Body of pancreas (tissue), 4 donors: Measurements from ENCODE around the gene CCR9. TPM values are rescaled to one million over a fixed set of nuclear protein-coding genes. Genes with fewer than 3 reads are reported as not detected.

Experiments
- ATAC-seq: fragments of 150-250 bp; one replicate; pipeline ENCODE4 v1.9.1; 2016
- DNase-seq, 4 donors: peaks; one replicate each; pipeline ENCODE4 v3.0.0-alpha.2; 2019
- H3K27ac ChIP-seq, 4 donors: fragments of 200-600 bp; sonication (generic); 1 replicate in 3 of 4; 2 replicates in 1 of 4; pipeline versions ENCODE4 v1.5.1 to v1.6.1; 2016 to 2019; ENCODE audit warnings: mild to moderate bottlenecking in 1 of 4, mixed read lengths in 1 of 4, moderate library complexity in 1 of 4
- H3K27me3 ChIP-seq, 2 donors: fragments of 200-600 bp; sonication (generic); one replicate each; pipeline ENCODE4 v1.6.0; 2016; ENCODE audit warnings: mild to moderate bottlenecking in 1 of 2
- H3K36me3 ChIP-seq, 2 donors: fragments of 200-600 bp; sonication (generic); replicated peaks in 1 of 2; 2 replicates each; pipeline ENCODE4 v1.5.1; 2016; ENCODE audit warnings: low read depth in 2 of 2; ENCODE audit not compliant: insufficient read depth in 1 of 2
- H3K4me1 ChIP-seq: fragments of 200-600 bp; sonication (generic); one replicate; pipeline ENCODE4 v1.6.0; 2016
- H3K4me3 ChIP-seq, 2 donors: fragments of 200-600 bp; sonication (generic); 1 replicate in 1 of 2; 2 replicates in 1 of 2; pipeline ENCODE4 v1.5.1; 2016 to 2019
- H3K9me3 ChIP-seq, 3 donors: fragments of 200-600 bp; sonication (generic); 1 replicate in 2 of 3; 2 replicates in 1 of 3; pipeline ENCODE4 v1.5.1; 2016
- POLR2A ChIP-seq, 3 donors: fragments of 450-650 bp; IDR thresholded peaks; one replicate each; pipeline ENCODE4 v1.6.1; 2016; ENCODE audit warnings: antibody characterized with exemption in 3 of 3, mild to moderate bottlenecking in 2 of 3
- WGBS, 2 donors: methylation state at CpG; one replicate each; pipeline ENCODE4 v1.1.5; 2017; 5-methylcytosine and 5-hydroxymethylcytosine counted together
- intact Hi-C: fragments of 100-400 bp; cut with DNase I; formaldehyde crosslinking; loops from one replicate; pipeline ENCODE4 v1.15.1; 2023
- total RNA-seq, 2 donors: library from RNA; depleted of rRNA; stranded (reverse); fragments of >200 nt; gene quantifications; one replicate each; pipeline ENCODE4 v1.1.0, GENCODE V29; 2016
- TF ChIP-seq, protein P1 (sequence below), 7 experiments: fragments of 450-650 bp in 4 of 7; fragments of 200-600 bp in 3 of 7; sonication (generic) in 3 of 7; IDR thresholded peaks; one replicate each; pipeline ENCODE4 v1.5.1; 2016 to 2019; ENCODE audit warnings: antibody characterized with exemption in 7 of 7

The CCR9 gene
- total RNA-seq, 2 donors from 2014 or later = not detected

DNA sequence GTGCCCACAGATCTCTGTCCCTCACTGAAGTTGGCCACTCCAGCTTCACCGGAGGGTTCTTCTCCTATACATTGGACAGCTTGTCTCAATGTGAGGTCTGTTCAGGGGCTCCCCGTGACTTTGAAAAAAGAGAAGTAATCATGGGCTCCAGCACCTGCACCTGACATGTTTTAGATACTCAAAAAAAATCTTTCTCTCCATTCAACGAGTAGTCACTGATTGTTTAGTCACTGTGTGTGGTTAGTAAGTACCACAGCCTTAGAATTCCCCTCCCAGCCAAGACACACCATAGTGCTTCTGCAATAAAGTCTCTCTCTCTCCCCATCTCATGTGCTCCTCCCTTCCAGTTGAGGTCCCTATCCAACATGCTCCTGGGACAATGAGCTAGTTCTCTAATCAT, 18.6 kb downstream of the CCR9 start:
- TF ChIP-seq POLR2A (IDR thresholded peaks at IDR 0.05) = no peak
- TF ChIP-seq, protein P1, sequence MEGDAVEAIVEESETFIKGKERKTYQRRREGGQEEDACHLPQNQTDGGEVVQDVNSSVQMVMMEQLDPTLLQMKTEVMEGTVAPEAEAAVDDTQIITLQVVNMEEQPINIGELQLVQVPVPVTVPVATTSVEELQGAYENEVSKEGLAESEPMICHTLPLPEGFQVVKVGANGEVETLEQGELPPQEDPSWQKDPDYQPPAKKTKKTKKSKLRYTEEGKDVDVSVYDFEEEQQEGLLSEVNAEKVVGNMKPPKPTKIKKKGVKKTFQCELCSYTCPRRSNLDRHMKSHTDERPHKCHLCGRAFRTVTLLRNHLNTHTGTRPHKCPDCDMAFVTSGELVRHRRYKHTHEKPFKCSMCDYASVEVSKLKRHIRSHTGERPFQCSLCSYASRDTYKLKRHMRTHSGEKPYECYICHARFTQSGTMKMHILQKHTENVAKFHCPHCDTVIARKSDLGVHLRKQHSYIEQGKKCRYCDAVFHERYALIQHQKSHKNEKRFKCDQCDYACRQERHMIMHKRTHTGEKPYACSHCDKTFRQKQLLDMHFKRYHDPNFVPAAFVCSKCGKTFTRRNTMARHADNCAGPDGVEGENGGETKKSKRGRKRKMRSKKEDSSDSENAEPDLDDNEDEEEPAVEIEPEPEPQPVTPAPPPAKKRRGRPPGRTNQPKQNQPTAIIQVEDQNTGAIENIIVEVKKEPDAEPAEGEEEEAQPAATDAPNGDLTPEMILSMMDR (IDR thresholded peaks at IDR 0.05) = no peak
- Histone ChIP-seq H3K4me1 (no peaks in the 10 kb centered on the region), H3K27me3 (no peaks in the 10 kb centered on the region), H3K9me3 (no peaks in the 10 kb centered on the region), H3K27ac (no peak overlapping the region), H3K36me3 (no peaks in the 10 kb centered on the region), H3K4me3 (no peak overlapping the region)
- intact Hi-C loops = no loop called here
- WGBS, 2 donors = 85 to 87% methylated on average over 3 of the region's 3 CpGs
- DNase-seq (no peak), ATAC-seq (no peak)

DNA sequence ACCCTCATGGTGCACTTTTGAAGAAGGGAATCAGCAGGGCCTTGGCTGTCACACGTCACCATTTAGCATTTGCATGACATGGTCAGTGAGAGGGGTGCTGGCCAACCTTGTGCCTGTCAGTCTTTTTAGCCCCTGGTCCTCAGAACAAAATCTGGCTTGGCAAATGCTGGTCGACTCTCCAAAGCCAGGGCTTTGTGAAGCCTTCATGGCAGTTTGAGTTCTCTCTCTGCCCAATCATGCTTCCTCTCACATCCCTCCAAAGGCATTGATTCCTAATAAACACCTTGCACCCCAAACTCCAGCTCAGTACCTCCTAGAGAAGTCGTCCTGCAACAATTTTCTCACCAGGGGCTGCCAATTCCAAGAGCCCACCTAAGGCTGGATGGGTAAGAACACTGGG, 19.4 kb downstream of the CCR9 start:
- no peaks in the 10 kb centered on the region for H3K36me3 ChIP-seq
- no peak for ATAC-seq
- H3K4me3 ChIP-seq = no peak overlapping the region
- no peaks in the 10 kb centered on the region for H3K4me1 ChIP-seq
- TF ChIP-seq, protein P1 (IDR thresholded peaks at IDR 0.05) = no peak
- no peak for TF ChIP-seq POLR2A (IDR thresholded peaks at IDR 0.05)
- intact Hi-C loops = no loop called here
- no peaks in the 10 kb centered on the region for H3K27me3 ChIP-seq
- DNase-seq = no peak
- 69 to 77% methylated on average over 3 of the region's 3 CpGs for WGBS, 2 donors
- H3K9me3 ChIP-seq = no peaks in the 10 kb centered on the region
- H3K27ac ChIP-seq = no peak overlapping the region

DNA sequence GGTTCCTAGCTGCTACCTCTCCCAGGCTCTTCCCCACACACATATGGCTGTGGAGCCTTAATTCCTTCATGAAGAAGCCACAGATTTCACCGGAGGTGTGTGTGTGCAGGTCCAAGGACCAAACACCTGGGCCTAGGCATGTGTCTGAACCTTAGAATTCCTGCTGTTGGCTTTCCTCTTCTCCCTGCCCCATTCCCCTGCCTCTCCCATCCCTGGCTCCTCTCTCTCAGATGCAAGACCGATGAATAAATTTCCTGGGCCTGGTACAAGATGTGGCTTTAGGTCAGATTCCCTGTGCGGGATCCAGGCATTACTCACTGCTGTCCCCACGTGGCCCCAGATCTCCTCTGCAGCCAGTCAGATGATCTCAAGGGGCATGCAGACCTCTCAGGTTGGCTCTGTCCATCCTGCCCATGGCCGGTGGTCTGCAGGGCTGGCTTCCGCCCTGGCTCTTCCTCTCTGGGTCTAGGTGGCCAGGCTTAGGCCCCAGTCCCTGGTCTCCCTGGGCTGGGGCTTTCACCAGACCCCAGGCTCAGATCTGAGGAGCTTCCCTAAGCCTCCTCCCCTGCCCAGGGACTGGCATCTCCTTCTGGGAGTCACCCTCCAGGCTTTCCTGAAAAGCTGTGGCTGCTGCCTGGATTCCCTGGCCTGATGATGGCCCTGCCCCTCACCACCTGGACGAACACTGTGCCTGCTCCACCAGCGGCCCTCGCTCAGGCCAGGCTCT, 20.5 kb downstream of the CCR9 start:
- Histone ChIP-seq H3K27ac (no peak overlapping the region), H3K27me3 (no peaks in the 10 kb centered on the region), H3K4me3 (no peak overlapping the region), H3K36me3 (no peaks in the 10 kb centered on the region), H3K9me3 (no peaks in the 10 kb centered on the region), H3K4me1 (no peaks in the 10 kb centered on the region)
- intact Hi-C loops = no loop called here
- TF ChIP-seq, protein P1 (IDR thresholded peaks at IDR 0.05) = no peak
- no peak for TF ChIP-seq POLR2A (IDR thresholded peaks at IDR 0.05)
- ATAC-seq (no peak), DNase-seq (no peak)
- WGBS, 2 donors = 74 to 86% methylated on average over 9 of the region's 9 CpGs

DNA sequence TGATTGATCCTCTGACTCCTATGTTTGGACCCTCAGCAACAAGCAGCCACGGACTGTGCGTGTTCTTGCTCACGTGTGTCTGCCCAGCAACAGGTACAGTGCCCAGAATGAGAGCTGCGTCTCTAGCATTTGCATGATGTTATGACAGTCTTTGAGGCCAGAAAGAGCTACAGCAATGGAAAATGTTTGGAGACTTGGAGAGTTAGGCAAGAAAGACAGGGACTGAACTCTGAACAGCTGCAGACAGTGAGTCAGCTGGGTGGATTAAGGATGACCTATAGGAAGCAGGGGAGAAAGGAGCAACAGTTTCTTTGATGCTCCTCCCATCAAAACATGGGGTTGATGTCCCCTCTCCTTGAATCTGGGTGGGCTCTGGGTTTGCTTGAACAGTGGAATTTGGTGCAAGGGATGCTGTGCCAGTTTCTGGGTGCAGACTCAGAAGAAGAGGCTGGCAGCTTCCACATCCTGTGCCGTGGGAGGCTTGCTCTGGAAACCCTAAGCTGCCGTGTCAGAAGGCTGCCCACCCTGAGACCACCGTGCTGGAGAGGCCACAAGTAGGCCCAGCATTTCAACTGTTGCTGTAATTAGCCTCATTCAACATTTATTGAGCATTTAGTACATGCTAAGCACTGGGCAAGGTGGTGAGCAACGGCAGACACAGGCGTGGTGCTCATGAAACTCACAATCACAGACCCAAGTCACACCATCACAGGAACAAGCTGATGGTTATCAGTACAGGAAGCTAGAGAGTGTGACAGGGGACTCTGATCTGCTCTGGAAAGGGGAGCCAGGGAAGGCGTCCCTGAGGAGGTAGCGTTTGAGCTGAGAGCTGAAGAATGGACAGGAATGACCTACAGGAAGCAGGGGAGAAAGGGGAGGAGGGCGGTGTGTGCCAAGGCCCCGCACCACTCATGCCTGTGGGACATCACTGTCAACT, 21.7 kb downstream of the CCR9 start:
- Histone ChIP-seq H3K9me3 (no peaks in the 10 kb centered on the region), H3K27ac (no peak overlapping the region), H3K4me3 (no peak overlapping the region), H3K4me1 (no peaks in the 10 kb centered on the region), H3K27me3 (no peaks in the 10 kb centered on the region), H3K36me3 (no peaks in the 10 kb centered on the region)
- DNase-seq (no peak), ATAC-seq (no peak)
- WGBS, 2 donors = 80 to 85% methylated on average over 13 of the region's 13 CpGs
- TF ChIP-seq, protein P1 (IDR thresholded peaks at IDR 0.05) = no peak
- no peak for TF ChIP-seq POLR2A (IDR thresholded peaks at IDR 0.05)
- intact Hi-C loops = no loop called here
